ENCODE measurements around the gene SNTB2. TPM values are rescaled to one million over a fixed set of nuclear protein-coding genes. Genes with fewer than 3 reads are reported as not detected.
A peak's percentile ranks its signal among the peaks of the same experiment; 100 is the strongest.
"Not testable (repeated sequence)": the region's sequence is repeated elsewhere in the genome, so short reads cannot be mapped to it uniquely, and the experiment has no call there.

The SNTB2 gene
- total RNA-seq, 1 donor from 2014 or later, result 44.6 TPM

DNA sequence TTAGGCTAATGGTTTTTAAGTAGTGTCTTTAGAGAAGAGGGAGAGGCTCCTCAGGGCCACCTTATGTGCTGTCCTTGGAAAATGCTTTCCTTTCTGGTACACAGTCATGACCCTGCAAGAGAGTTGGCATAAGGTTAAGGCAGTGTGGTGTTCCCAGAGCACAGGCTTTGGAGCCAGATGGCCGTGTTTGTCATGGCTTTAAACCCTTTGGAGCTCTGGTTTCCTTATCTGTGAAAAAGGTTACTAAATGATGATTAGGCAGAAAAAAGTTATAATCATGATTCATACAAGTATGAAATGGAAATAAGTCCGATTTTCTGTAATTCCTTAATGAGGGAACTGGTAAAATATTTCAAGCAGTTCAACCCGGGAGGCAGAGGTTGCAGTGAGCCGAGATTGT, 41.3 kb upstream of the SNTB2 start:
- ATAC-seq (no peak), DNase-seq (no peak)
- H3K4me1 ChIP-seq, result no peaks in the 10 kb centered on the region
- H3K9me3 ChIP-seq, result no peaks in the 10 kb centered on the region
- H3K27ac ChIP-seq, result no peak overlapping the region
- intact Hi-C loops (cut with DNase I), result no loop called here
- H3K36me3 ChIP-seq, result peaks cover 64% of the 10 kb centered on the region
- TF ChIP-seq, protein P1, sequence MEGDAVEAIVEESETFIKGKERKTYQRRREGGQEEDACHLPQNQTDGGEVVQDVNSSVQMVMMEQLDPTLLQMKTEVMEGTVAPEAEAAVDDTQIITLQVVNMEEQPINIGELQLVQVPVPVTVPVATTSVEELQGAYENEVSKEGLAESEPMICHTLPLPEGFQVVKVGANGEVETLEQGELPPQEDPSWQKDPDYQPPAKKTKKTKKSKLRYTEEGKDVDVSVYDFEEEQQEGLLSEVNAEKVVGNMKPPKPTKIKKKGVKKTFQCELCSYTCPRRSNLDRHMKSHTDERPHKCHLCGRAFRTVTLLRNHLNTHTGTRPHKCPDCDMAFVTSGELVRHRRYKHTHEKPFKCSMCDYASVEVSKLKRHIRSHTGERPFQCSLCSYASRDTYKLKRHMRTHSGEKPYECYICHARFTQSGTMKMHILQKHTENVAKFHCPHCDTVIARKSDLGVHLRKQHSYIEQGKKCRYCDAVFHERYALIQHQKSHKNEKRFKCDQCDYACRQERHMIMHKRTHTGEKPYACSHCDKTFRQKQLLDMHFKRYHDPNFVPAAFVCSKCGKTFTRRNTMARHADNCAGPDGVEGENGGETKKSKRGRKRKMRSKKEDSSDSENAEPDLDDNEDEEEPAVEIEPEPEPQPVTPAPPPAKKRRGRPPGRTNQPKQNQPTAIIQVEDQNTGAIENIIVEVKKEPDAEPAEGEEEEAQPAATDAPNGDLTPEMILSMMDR (IDR thresholded peaks at IDR 0.05), result no peak
- H3K4me3 ChIP-seq, result no peak overlapping the region
- H3K27me3 ChIP-seq, result no peaks in the 10 kb centered on the region

- H3K4me3 ChIP-seq; H3K27me3 ChIP-seq; H3K9me3 ChIP-seq; H3K27ac ChIP-seq; intact Hi-C loops (cut with DNase I); H3K4me1 ChIP-seq; DNase-seq; ATAC-seq: not testable (repeated sequence)
- peaks cover 61% of the 10 kb centered on the region for H3K36me3 ChIP-seq
Observed at GRCh38 chr16:69149621-69150020, 37.3 kb upstream of the SNTB2 start.

DNA sequence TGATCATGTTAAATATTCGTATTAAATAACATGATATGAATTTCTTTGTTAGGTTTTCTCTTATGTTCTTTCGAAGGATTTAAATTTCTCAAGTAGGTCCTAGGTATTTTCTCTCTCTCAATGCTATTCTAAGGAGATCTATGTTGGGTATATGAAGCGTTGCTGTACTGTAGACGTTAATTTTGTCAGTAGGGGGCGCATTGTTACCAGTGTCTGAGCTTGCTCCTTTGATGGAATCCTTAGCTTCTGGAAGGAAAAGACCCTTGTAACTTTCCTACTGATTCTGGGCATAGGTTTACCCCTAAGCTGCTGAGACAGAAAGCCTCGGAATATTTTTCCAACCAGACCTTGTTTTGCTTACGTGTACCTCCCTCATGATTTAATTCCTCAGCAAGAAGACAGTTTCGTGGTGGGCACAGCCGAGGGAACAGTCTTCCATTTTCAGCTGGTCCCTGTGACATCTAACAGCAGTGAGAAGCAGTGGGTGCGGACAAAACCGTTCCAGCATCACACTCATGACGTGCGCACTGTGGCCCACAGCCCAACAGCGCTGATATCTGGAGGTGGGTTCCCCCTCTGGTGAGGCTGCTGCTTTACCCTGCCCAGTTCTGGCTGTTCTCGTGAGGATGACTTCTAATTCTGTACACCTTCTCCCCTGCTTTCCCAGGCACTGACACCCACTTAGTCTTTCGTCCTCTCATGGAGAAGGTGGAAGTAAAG, 36.7 kb upstream of the SNTB2 start:
- Histone ChIP-seq H3K9me3 (no peaks in the 10 kb centered on the region), H3K4me3 (no peak overlapping the region), H3K36me3 (peaks cover 60% of the 10 kb centered on the region), H3K4me1 (no peaks in the 10 kb centered on the region), H3K27me3 (no peaks in the 10 kb centered on the region), H3K27ac (no peak overlapping the region)
- intact Hi-C loops (cut with DNase I), result no loop called here
- DNase-seq (no peak), ATAC-seq (peak; percentile 93)
- TF ChIP-seq, protein P1 (IDR thresholded peaks at IDR 0.05), result peak; percentile 80

- no peaks in the 10 kb centered on the region for H3K4me1 ChIP-seq
- no peak overlapping the region for H3K27ac ChIP-seq
- DNase-seq (no peak), ATAC-seq (no peak)
- H3K4me3 ChIP-seq, result no peak overlapping the region
- TF ChIP-seq, protein P1 (IDR thresholded peaks at IDR 0.05), result no peak
- peaks cover 90% of the 10 kb centered on the region for H3K36me3 ChIP-seq
- no peaks in the 10 kb centered on the region for H3K9me3 ChIP-seq
- intact Hi-C loops (cut with DNase I), result no loop called here
- no peaks in the 10 kb centered on the region for H3K27me3 ChIP-seq
Observed at GRCh38 chr16:69157196-69157595, 29.8 kb upstream of the SNTB2 start.

DNA sequence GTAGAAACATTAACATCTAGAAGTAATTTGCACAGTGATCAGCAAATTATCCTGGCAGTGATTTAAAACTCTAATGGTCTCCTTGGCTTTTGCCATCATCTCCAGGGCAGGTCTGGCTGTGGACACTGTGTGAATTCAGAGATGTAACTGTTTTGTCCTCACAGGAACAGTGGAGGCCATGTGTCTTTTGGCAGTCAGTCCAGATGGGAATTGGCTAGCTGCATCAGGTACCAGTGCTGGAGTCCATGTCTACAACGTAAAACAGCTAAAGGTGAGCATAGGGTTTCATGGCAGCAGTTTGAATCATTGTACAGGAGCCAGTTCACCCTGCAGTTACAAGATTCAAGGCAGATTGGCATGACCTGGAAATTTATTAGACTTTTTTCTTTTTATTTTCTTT, 26.8 kb upstream of the SNTB2 start:
- Histone ChIP-seq H3K4me1 (no peaks in the 10 kb centered on the region), H3K9me3 (no peaks in the 10 kb centered on the region), H3K4me3 (no peak overlapping the region), H3K27ac (no peak overlapping the region), H3K36me3 (peaks cover 85% of the 10 kb centered on the region), H3K27me3 (no peaks in the 10 kb centered on the region)
- TF ChIP-seq, protein P1 (IDR thresholded peaks at IDR 0.05), result no peak
- ATAC-seq, result no peak
- intact Hi-C loops (cut with DNase I), result no loop called here
- DNase-seq, result no peak

- TF ChIP-seq, protein P1 (IDR thresholded peaks at IDR 0.05), result no peak
- Histone ChIP-seq H3K36me3 (peaks cover 70% of the 10 kb centered on the region), H3K9me3 (no peaks in the 10 kb centered on the region), H3K4me1 (peaks cover 10% of the 10 kb centered on the region), H3K4me3 (no peak overlapping the region), H3K27me3 (no peaks in the 10 kb centered on the region), H3K27ac (no peak overlapping the region)
- intact Hi-C loops (cut with DNase I), result no loop called here
- DNase-seq (no peak), ATAC-seq (no peak)
Observed at GRCh38 chr16:69165584-69165983, 21.4 kb upstream of the SNTB2 start.

All from upper lobe of right lung (tissue), 1 donor.